Measurements from ENCODE around the gene CHPF2.

CHPF2 gene

DNA sequence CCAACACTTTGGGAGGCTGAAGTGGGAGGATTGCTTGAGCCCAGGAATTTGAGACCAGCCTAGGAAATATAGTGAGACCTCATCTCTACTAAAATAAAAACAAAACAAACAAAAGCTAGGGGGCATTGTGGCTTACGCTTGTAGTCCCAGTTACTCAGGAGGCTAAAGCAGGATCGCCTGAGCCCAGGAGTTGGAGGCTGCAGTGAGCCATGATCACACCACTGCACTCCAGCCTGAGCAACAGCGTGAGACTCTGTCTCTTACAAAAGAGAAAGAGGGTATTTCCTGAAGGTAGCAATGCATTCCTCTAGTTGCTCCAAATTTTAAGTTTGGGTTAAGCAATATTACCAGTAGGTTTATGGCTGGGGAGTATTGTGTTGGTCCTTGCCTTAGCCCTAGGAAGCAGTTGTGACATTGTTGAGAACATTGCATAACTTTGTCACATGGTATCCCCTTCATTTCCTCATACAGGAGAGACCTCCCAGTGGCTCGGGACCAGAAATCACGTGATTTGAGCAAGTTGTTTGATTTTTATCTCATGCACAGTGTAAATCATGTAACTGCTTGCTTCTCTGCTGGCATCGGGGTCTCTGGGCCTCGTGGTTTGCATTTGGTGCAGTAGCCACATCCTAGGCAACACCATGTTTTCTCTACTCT lies 39.5 kb downstream of the CHPF2 start:
- DNase-seq, result no peak

- no peak for DNase-seq
Measured at GRCh38 chr7:151272405-151272804, 40.1 kb downstream of the CHPF2 start.

GRCh38 chr7:151272877-151273276 lies 40.6 kb downstream of the CHPF2 start:
- DNase-seq, result no peak

DNA sequence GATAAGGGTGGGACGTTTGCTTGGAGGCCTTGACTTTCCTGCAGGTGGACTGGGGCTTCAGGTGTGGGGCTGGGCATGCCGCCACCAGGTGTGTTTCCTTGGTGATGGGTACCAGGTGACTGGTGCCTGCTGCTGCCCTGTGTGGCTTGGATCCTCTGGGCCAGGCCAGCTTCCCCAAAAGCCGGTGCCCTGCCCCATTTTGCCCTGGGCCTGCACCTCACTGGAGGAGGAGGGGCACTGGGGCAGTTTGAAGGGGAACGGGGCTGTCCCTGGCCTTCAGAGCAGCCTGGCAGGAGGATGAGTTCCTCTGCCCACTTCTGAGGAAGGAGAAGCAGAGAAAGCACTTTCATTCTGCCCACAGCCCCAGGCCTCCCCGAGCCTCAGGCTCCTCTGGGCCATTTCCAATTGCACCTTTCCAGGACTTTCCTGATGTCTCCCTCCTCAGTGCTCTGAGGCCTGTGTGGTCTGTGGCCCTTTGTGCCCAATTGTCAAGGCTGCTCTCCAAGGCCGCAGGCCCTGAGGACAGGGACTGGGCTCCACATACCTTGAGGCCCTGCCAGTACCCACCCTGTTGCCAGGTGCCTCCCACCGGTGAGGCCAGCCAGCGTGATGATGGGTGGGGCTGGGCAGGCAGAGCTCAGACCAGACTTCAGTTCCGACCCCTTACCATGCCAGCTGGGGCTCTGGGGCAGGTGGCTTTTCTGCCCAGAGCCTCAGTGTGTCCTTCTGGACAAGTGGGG lies 41.5 kb downstream of the CHPF2 start:
- no peak for DNase-seq

DNA sequence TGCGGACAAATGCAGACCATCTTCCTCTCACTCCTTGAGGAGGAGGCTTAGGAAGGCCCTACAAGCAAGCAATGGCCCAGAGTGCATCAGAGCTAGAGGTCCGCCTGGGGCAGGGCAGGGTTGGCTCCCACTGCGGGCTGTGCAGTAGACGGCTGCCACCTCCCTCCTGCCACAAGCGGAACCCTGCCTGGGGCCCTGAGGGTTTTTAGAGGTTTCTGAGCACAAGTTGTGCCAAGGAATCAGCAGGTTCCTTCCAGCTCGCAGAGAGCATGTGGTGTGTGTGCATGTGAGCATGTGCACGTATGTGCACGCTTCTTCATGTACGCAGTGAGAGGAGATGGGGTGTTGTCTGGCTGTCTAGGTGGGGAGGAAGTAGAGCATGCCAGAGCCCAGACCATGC lies 42.1 kb downstream of the CHPF2 start:
- DNase-seq, result no peak

GRCh38 chr7:151274936-151275812 lies 42.9 kb downstream of the CHPF2 start:
- DNase-seq, result no peak

DNA sequence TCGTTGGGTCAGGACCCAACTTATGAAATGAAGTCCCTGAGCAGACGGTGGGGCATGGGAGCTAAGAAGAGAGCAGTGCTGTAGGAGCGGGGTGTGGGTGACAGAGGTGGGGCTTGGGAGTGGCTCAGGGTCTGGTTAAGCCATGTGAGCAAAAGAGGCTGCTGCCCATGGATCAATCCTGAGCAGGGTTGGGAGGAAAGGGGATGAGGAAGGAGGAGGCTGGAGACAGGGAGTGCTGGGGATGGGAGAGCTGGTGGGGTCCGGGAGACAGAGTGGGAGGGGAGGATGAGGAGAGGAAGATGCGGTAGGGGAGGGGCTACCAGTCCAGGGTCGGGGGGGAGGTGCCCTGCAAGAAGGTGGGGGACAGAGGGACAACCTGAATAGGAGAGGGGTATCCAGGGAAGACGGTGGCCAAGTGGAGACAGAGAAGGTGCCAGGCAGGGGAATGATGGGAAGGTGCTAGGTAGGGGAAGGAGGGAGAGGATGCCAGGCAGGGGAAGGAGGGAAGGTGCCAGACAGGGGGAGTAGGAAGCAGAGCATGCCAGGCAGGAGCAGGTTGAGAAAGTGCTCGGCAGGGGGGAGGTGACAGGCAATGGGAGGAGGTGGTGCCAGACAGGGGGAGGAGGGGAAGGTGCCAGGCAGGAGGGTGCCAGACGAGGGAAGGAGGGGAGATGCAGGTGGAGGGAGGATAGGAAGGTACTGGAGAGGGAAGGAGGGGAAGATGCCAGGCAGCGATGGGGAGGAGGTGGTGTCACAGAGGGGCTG lies 43.7 kb downstream of the CHPF2 start:
- peak in 2 of 3 experiments; percentile 61 to 77 for DNase-seq

DNA sequence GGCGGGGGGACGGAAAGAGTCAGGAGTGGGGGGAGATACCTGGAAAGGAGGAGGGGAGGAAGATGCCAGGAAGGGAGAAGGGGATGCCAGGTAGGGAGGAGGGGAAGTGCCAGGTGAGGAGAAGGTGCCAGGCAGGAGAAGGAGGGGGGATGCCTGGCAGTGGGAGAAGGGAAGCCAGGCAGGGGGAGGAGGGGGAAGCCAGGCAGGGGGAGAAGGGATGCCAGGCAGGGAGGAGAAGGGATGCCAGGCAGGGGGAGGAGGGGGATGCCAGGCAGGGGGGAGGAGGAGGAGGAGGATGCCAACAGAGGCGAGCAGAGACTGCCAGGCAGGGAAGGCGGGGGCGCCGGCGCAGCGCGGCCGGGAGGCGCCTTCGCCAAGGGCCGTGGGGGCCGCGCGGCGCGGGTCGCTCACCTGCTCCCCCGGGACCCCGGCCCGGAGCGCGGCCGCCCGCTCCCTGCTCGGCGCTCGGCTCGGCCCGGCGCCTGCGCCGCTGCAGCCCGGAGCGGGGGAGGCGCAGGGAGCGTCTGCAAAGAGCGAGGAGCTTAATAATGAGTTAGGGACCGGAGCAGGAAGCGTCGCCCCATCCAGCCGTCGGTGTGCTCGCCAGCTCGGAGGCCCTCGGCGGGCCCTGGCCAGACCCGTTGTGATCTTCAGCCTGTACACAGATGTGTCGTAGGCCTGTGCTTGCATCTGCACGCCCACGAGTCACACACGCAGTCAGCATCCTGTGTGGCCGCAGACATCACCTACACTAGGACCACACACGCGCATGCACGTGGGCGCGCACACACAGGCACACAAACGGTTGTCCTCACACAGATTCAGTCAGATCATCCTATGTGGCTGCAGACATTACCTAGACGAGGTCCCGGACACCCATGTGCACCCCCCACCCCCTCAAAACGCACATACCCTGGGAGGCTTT lies 44.6 kb downstream of the CHPF2 start:
- peak; percentile 51 to 81 (median 78) for DNase-seq

GRCh38 chr7:151277631-151278030 lies 45.3 kb downstream of the CHPF2 start:
- no peak for DNase-seq

DNA sequence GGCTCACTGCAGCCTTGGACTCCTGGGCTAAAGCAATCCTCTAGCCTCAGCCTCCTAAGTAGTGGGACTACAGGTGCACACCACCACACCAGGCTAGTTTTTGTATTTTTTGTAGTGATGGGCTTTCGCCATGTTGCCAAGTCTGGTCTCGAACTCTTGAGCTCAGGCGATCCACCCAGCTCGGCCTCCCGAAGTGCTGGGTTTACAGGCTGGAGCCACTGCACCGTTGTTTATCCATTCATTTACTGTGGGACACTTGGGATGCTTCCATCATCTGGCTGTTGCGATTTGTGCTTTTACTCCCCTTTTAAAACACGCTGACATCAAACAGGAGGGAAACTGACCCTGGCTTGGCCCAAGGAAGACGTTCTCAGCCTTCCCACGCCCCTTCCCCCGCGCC lies 46.7 kb downstream of the CHPF2 start:
- no peak for DNase-seq

GRCh38 chr7:151279868-151280267 lies 47.6 kb downstream of the CHPF2 start:
- no peak for DNase-seq

- DNase-seq, result no peak
Measured at GRCh38 chr7:151280388-151281019, 48.2 kb downstream of the CHPF2 start.

- DNase-seq, result peak in 1 of 3 experiments; percentile 13
Measured at GRCh38 chr7:151281686-151282085, 49.4 kb downstream of the CHPF2 start.

DNA sequence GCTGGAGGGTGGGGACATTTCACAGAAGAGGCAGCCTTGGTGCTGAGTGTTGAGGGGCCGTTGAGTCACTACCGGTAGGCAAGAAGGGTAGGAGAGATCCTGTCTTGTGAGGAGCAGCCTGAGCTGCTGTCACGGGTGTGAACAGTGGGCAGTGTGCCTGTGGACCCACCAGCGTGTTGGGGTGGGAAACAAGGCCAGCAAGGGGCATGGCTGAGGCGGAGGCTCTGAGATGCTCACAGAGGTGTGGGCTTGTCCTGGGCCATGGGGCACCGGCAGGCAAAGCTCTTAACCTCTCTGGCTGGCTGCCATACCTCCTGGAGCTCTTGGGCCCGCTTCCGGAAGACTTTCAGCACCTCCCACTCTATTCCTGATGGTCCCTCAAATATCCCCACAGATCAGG lies 49.8 kb downstream of the CHPF2 start:
- DNase-seq, result no peak

GRCh38 chr7:151283302-151283701 lies 51.0 kb downstream of the CHPF2 start:
- DNase-seq, result no peak

GRCh38 chr7:151286148-151286547 lies 53.9 kb downstream of the CHPF2 start:
- no peak for DNase-seq

All from NCI-H1417 (cell line).